ENCODE data around the gene HSD3B2.

DNA sequence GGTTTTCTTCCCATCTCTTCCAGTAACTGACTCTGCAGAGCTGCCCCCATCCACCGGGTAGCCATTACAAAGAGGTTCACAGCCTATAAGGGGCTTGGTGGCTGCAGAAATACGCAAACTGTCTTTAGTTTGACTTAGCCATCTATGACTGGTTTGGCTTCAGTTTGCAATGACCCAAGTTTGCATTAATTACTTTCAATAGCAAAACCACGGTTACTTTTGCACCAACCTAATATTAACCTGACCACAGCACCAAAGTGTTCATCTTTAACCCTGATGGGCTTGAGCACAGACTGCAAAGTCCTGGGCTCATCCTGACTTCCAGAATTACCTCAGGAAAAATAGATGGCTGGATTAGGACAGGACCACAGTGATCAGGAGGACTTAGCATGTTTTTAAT, 48.5 kb upstream of the HSD3B2 start:
- no peak for TF ChIP-seq POLR2AphosphoS5 (IDR thresholded peaks at IDR 0.05)
- TF ChIP-seq POLR2A (IDR thresholded peaks at IDR 0.05): no peak
